Ovary (tissue), 9 donors: ENCODE measurements around the gene ASTL. TPM values are rescaled to one million over a fixed set of nuclear protein-coding genes. Genes with fewer than 3 reads are reported as not detected.
A peak's percentile ranks its signal among the peaks of the same experiment; 100 is the strongest.

ENCODE experiments used
- DNase-seq, 5 donors: peaks; one replicate each; pipeline ENCODE4 v3.0.0-alpha.2; 2019 to 2020
- H3K27ac ChIP-seq, 2 donors: fragments of 200-600 bp; one replicate each; pipeline versions ENCODE4 v1.5.1 to v1.8.0; 2019 to 2022
- H3K27me3 ChIP-seq: fragments of 200-600 bp; one replicate; pipeline ENCODE4 v1.8.0; 2022
- H3K36me3 ChIP-seq: fragments of 200-600 bp; sonication (generic); one replicate; pipeline ENCODE4 v1.5.1; 2019
- H3K4me1 ChIP-seq: one replicate; pipeline ENCODE4 v1.8.1; 2013; ENCODE audit warnings: mild to moderate bottlenecking, moderate library complexity; ENCODE audit not compliant: insufficient read depth
- H3K4me3 ChIP-seq: fragments of 200-600 bp; sonication (generic); one replicate; pipeline ENCODE4 v1.5.1; 2017
- H3K9me3 ChIP-seq, 2 donors: fragments of 200-600 bp in 1 of 2; sonication (generic) in 1 of 2; one replicate each; pipeline versions ENCODE4 v1.5.1 to v1.8.1; 2013 to 2019; ENCODE audit warnings: mild to moderate bottlenecking in 1 of 2, moderate library complexity in 1 of 2
- CTCF ChIP-seq, 3 donors: fragments of 450-650 bp in 2 of 3; fragments of 200-600 bp in 1 of 3; IDR thresholded peaks; one replicate each; pipeline versions ENCODE4 v1.5.1 to v1.8.0; 2016 to 2022; ENCODE audit warnings: antibody characterized with exemption in 3 of 3, mild to moderate bottlenecking in 1 of 3
- EP300 ChIP-seq: sonication (generic); formaldehyde crosslinking; IDR thresholded peaks from one replicate; pipeline ENCODE4 v1.6.1; 2017; ENCODE audit warnings: antibody characterized with exemption
- POLR2A ChIP-seq: fragments of 450-650 bp; IDR thresholded peaks from one replicate; pipeline ENCODE4 v1.6.1; 2017; ENCODE audit warnings: antibody characterized with exemption, mild to moderate bottlenecking, moderate library complexity
- WGBS, 3 donors: extraction: QIAGEN DNeasy Blood & Tissue Kit in 1 of 3; methylation state at CpG; one replicate each; pipeline versions ENCODE4 v1.1.5 to v1.1.7; 2013 to 2017; 5-methylcytosine and 5-hydroxymethylcytosine counted together
- intact Hi-C, 4 donors: fragments of 100-400 bp; cut with DNase I; formaldehyde crosslinking; loops; one replicate each; pipeline versions ENCODE4 v1.11.0 to v1.15.1; 2022 to 2023
- polyA plus RNA-seq, 2 donors: library from polyadenylated mRNA; stranded (reverse); fragments of 200-250 nt in 1 of 2; fragments of 350-450 nt in 1 of 2; fragmentation: Illumina TruSeq in 1 of 2; extraction: RNeasy Lipid Tissue Mini Kit (QIAGEN cat#74804) in 1 of 2; gene quantifications; one replicate each; pipeline ENCODE4 v1.2.3, GENCODE V29; 2013 to 2014
- total RNA-seq, 7 donors: library from RNA; depleted of rRNA in 2 of 7; stranded (reverse); fragments of >200 nt in 2 of 7; fragmentation: NEBNext Ultra II Directional in 3 of 7; extraction: Animal tissue kit (Norgen Biotek cat#: 25700) in 3 of 7; gene quantifications; one replicate each; pipeline versions ENCODE4 v1.1.0 to v1.2.4, GENCODE V29; 2016 to 2023
- donor health status: DM: no; HTN: no; CAD: no; lungs with moderate emphysema.
- donor health status: DM: no; HTN: no; CAD: no.
- donor health status: Bipolar disorder and iron deficiency.
- donor health status: DM: yes; HTN: yes; CAD: no.
- donor health status: DM: no; HTN: no; CAD: no.
- donor health status: DM: yes; HTN: yes; CAD: no.

Gene ASTL
- total and polyA plus RNA-seq, 9 donors = 0.15 to 1.7 (median 0.67) TPM; not detected in 4

DNA sequence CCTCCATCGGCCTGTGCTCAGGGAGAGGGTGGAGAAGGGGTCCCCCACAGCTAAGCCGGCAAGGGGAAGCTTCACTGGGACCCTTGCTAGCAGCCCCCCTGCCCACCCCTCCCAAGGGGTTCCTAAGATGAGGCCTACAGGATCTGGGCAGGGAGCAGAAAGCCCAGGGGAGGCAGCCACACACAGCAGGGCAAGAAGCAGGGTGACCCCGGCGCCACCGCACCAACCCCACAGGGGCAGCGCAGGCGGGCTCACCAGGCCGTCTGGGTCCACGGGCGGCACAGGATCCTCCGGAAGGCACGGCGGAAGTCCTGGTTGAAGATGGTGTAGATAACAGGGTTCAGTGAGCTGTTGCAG lies 23.8 kb downstream of the ASTL start:
- Histone ChIP-seq H3K9me3 (no peaks in the 10 kb centered on the region), H3K4me3 (no peak overlapping the region), H3K27ac (no peak overlapping the region), H3K27me3 (no peaks in the 10 kb centered on the region), H3K36me3 (no peaks in the 10 kb centered on the region), H3K4me1 (peaks cover 1% of the 10 kb centered on the region)
- TF ChIP-seq CTCF (IDR thresholded peaks at IDR 0.05) (no peak), POLR2A (no peak), EP300 (no peak)
- intact Hi-C loops = loop anchor here in 2 of 4 donors (10.0 kb wide), 2 partner anchors 90 to 120 kb away; partner anchors contain the start of gene ANKRD36C (in 1 of the 2)
- no peak for DNase-seq
- 82 to 89% (median 84%) methylated on average over 13 of the region's 13 CpGs for WGBS, 3 donors

DNA sequence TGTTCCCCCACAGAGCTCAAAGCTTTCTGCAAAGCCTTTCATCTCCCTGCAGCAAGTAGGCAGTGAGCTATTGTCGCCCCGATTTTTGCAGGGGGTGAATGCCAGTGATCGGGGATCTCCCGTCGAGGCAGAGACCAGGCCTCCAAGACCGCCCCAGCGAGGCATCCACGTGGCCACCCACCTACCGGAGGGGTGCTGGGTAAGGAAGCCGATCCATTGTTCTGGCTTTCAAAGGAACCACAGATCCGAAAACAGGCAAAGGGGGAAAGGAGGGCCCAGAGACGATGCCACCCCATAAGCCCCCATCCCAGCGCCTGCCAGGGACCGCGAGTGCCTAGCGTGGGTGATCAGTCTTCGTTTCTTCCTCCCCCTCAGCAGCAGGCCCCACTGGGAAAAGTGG lies 24.4 kb downstream of the ASTL start:
- Histone ChIP-seq H3K27me3 (no peaks in the 10 kb centered on the region), H3K4me3 (no peak overlapping the region), H3K27ac (no peak overlapping the region), H3K9me3 (no peaks in the 10 kb centered on the region), H3K4me1 (peaks cover 7% of the 10 kb centered on the region), H3K36me3 (no peaks in the 10 kb centered on the region)
- DNase-seq = no peak
- TF ChIP-seq POLR2A = no peak
- TF ChIP-seq CTCF (IDR thresholded peaks at IDR 0.05) = no peak
- TF ChIP-seq EP300 = no peak
- WGBS, 3 donors = 82 to 87% (median 86%) methylated on average over 17 of the region's 17 CpGs
- intact Hi-C loops = loop anchor here in 2 of 4 donors (10.0 kb wide), 2 partner anchors 89 to 119 kb away; partner anchors contain the start of gene ANKRD36C (in 1 of the 2)

- Histone ChIP-seq H3K4me3 (no peak overlapping the region), H3K9me3 (no peaks in the 10 kb centered on the region), H3K27ac (no peak overlapping the region), H3K27me3 (no peaks in the 10 kb centered on the region), H3K4me1 (peaks cover 10% of the 10 kb centered on the region), H3K36me3 (no peaks in the 10 kb centered on the region)
- TF ChIP-seq POLR2A (no peak), EP300 (no peak), CTCF (IDR thresholded peaks at IDR 0.05) (no peak)
- no peak for DNase-seq
- intact Hi-C loops = loop anchor here in 2 of 4 donors (10.0 kb wide), 2 partner anchors 89 to 119 kb away; partner anchors contain the start of gene ANKRD36C (in 1 of the 2)
- WGBS, 3 donors = 87 to 96% (median 94%) methylated on average over 7 of the region's 7 CpGs
Measured at GRCh38 chr2:96113367-96113677, 25.0 kb downstream of the ASTL start.

- Histone ChIP-seq H3K4me1 (peaks cover 10% of the 10 kb centered on the region), H3K27me3 (no peaks in the 10 kb centered on the region), H3K27ac (no peak overlapping the region), H3K36me3 (no peaks in the 10 kb centered on the region), H3K4me3 (no peak overlapping the region), H3K9me3 (no peaks in the 10 kb centered on the region)
- WGBS, 3 donors = 87 to 91% (median 89%) methylated on average over 9 of the region's 9 CpGs
- DNase-seq = peak in 1 of 5 donors; percentile 2
- intact Hi-C loops = loop anchor here in 2 of 4 donors (10.0 kb wide), 2 partner anchors 88 to 118 kb away; partner anchors contain the start of gene ANKRD36C (in 1 of the 2)
- TF ChIP-seq POLR2A (no peak), EP300 (no peak), CTCF (IDR thresholded peaks at IDR 0.05) (no peak)
Measured at GRCh38 chr2:96112501-96113366, 25.6 kb downstream of the ASTL start.
